Liver (tissue), 9 donors: ENCODE results near the gene CLNS1A. TPM values are rescaled to one million over a fixed set of nuclear protein-coding genes. Genes with fewer than 3 reads are reported as not detected.
A peak's percentile ranks its signal among the peaks of the same experiment; 100 is the strongest.

Experiments used
- DNase-seq: peaks from one replicate; pipeline ENCODE4 v3.0.0-alpha.2; 2017; ENCODE audit warnings: low spot score
- H3K27ac ChIP-seq, 2 donors: one replicate each; pipeline ENCODE4 v1.7.0; 2013; ENCODE audit warnings: inconsistent platforms in 2 of 2, low read length in 2 of 2, control low read depth in 1 of 2, low read depth in 1 of 2, mild to moderate bottlenecking in 1 of 2
- H3K27me3 ChIP-seq, 4 donors: one replicate each; pipeline versions ENCODE4 v1.6.1 to v1.7.0; 2013; ENCODE audit warnings: low read length in 3 of 4, inconsistent platforms in 1 of 4, mild to moderate bottlenecking in 1 of 4, moderate library complexity in 1 of 4; ENCODE audit not compliant: control insufficient read depth in 4 of 4, insufficient read depth in 4 of 4
- H3K36me3 ChIP-seq, 4 donors: one replicate each; pipeline versions ENCODE4 v1.6.1 to v1.7.0; 2013; ENCODE audit warnings: low read length in 3 of 4, mild to moderate bottlenecking in 3 of 4, low read depth in 1 of 4, moderate library complexity in 1 of 4; ENCODE audit not compliant: control insufficient read depth in 4 of 4, insufficient read depth in 3 of 4
- H3K4me1 ChIP-seq, 4 donors: one replicate each; pipeline versions ENCODE4 v1.6.1 to v1.7.0; 2013; ENCODE audit warnings: low read length in 3 of 4, mild to moderate bottlenecking in 3 of 4, moderate library complexity in 1 of 4; ENCODE audit not compliant: control insufficient read depth in 4 of 4, insufficient read depth in 4 of 4
- H3K4me3 ChIP-seq, 3 donors: one replicate each; pipeline versions ENCODE4 v1.6.1 to v1.7.0; 2013; ENCODE audit warnings: low read length in 3 of 3, control low read depth in 1 of 3, low read depth in 1 of 3, mild to moderate bottlenecking in 1 of 3
- H3K9ac ChIP-seq, 2 donors: one replicate each; pipeline ENCODE4 v1.7.0; 2013; ENCODE audit warnings: low read length in 2 of 2, mild to moderate bottlenecking in 2 of 2, moderate library complexity in 2 of 2, control low read depth in 1 of 2, low read depth in 1 of 2
- H3K9me3 ChIP-seq, 4 donors: one replicate each; pipeline versions ENCODE4 v1.6.1 to v1.7.0; 2013; ENCODE audit warnings: low read length in 3 of 4; ENCODE audit not compliant: control insufficient read depth in 4 of 4
- ATF3 ChIP-seq: IDR thresholded peaks from 2 replicates; pipeline ENCODE4 v1.6.1; 2016; ENCODE audit warnings: antibody characterized with exemption
- EGR1 ChIP-seq, 2 donors: IDR thresholded peaks; 2 replicates each; pipeline ENCODE4 v1.6.1; 2016 to 2018; ENCODE audit warnings: antibody characterized with exemption in 2 of 2, low read depth in 2 of 2
- FOXA1 ChIP-seq: IDR thresholded peaks from 2 replicates; pipeline ENCODE4 v1.6.1; 2016; ENCODE audit warnings: antibody characterized with exemption
- HNF4A ChIP-seq, 2 donors: conservative IDR thresholded peaks; 2 replicates each; pipeline ENCODE4 v1.6.1; 2016; ENCODE audit warnings: antibody characterized with exemption in 2 of 2, mild to moderate bottlenecking in 2 of 2
- HNF4G ChIP-seq: IDR thresholded peaks from 2 replicates; pipeline ENCODE4 v1.6.1; 2016; ENCODE audit warnings: antibody characterized with exemption
- JUND ChIP-seq, 2 donors: IDR thresholded peaks; 2 replicates each; pipeline ENCODE4 v1.6.1; 2016; ENCODE audit warnings: antibody characterized with exemption in 2 of 2
- MAX ChIP-seq: IDR thresholded peaks from 2 replicates; pipeline ENCODE4 v1.6.1; 2016; ENCODE audit warnings: antibody characterized with exemption
- RAD21 ChIP-seq, 2 donors: IDR thresholded peaks; 2 replicates each; pipeline ENCODE4 v1.6.1; 2016; ENCODE audit warnings: antibody characterized with exemption in 2 of 2, mild to moderate bottlenecking in 2 of 2
- REST ChIP-seq: IDR thresholded peaks from 2 replicates; pipeline ENCODE4 v1.6.1; 2016; ENCODE audit warnings: antibody characterized with exemption, mild to moderate bottlenecking
- RXRA ChIP-seq, 2 donors: IDR thresholded peaks; 2 replicates each; pipeline ENCODE4 v1.6.1; 2017 to 2018; ENCODE audit warnings: antibody characterized with exemption in 2 of 2, mild to moderate bottlenecking in 1 of 2
- SP1 ChIP-seq: IDR thresholded peaks from 2 replicates; pipeline ENCODE4 v1.6.1; 2018; ENCODE audit warnings: antibody characterized with exemption, mild to moderate bottlenecking
- TAF1 ChIP-seq: conservative IDR thresholded peaks from 2 replicates; pipeline ENCODE4 v1.6.1; 2016; ENCODE audit warnings: antibody characterized with exemption, mild to moderate bottlenecking
- WGBS: extraction: QIAGEN DNeasy Blood & Tissue Kit; methylation state at CpG from one replicate; pipeline ENCODE4 v1.1.7; 2013; 5-methylcytosine and 5-hydroxymethylcytosine counted together
- polyA plus RNA-seq, 2 donors: library from polyadenylated mRNA; stranded (reverse) in 1 of 2; unstranded in 1 of 2; fragments of 200-250 nt in 1 of 2; fragments of >200 nt in 1 of 2; fragmentation: Nextera tagmentation in 1 of 2; extraction: Ambion mirVana in 1 of 2; gene quantifications; one replicate each; pipeline versions ENCODE4 v1.2.1 to v1.2.3, GENCODE V29; 2013 to 2015
- total RNA-seq, 2 donors: library from RNA; depleted of rRNA; stranded (reverse); fragments of >200 nt; gene quantifications; one replicate each; pipeline ENCODE4 v1.2.3, GENCODE V29; 2014
- TF ChIP-seq, protein P1 (sequence below): IDR thresholded peaks from 2 replicates; pipeline ENCODE4 v1.6.1; 2016; ENCODE audit warnings: antibody characterized with exemption
- donor health status: healthy.
- donor health status: healthy.
- donor health status: healthy.
- donor health status: healthy.
- donor health status: healthy.

CLNS1A gene
- total and polyA plus RNA-seq, 4 donors = 40.4 to 92.8 (median 70.5) TPM

DNA sequence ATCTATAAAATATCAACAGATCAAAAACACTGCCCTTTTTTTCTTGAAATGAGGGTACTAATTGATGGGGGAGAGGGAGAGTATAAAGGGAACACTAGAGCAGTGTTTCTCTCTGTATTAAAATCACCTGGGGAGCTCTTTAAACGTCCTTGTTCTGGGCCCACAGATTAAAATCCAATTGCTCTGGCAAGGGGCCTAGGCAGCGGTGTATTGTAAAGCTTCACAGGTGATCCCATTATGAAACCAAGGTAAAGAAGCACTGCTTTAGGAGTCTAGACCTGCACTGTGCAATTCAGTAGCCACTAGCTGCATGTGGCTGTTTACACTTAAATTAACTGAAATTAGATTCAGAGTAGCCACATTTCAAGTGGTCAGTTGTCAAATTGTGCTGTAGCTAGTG is 44.9 kb downstream of the CLNS1A start:
- Histone ChIP-seq H3K4me1 (peaks cover 4 to 35% (median 20%) of the 10 kb centered on the region in 4 donors), H3K9ac (no peak overlapping the region), H3K27me3 (no peaks in the 10 kb centered on the region), H3K9me3 (no peaks in the 10 kb centered on the region), H3K27ac (no peak overlapping the region), H3K4me3 (no peak overlapping the region), H3K36me3 (no peaks in the 10 kb centered on the region)
- TF ChIP-seq FOXA1 = no peak
- DNase-seq = no peak
- 35% methylated on average over 2 of the region's 2 CpGs for WGBS

DNA sequence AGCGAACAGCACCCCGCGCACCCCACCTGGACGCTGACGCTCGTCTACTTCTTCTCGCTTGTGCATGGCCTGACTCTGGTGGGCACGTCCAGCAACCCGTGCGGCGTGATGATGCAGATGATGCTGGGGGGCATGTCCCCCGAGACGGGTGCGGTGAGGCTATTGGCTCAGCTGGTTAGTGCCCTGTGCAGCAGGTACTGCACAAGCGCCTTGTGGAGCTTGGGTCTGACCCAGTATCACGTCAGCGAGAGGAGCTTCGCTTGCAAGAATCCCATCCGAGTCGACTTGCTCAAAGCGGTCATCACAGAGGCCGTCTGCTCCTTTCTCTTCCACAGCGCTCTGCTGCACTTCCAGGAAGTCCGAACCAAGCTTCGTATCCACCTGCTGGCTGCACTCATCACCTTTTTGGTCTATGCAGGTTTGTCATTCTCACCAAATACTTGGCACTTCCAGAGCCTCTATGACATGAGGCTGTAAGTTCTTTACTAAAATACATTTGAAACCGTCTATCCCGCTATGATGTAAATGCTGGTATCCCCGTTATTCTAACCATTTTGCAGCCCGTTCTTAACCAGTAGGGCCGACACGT is 47.3 kb downstream of the CLNS1A start:
- Histone ChIP-seq H3K9ac (no peak overlapping the region), H3K27ac (peak overlapping the region; percentile 49 to 90)
- WGBS = 6% methylated on average over 31 of the region's 31 CpGs

DNA sequence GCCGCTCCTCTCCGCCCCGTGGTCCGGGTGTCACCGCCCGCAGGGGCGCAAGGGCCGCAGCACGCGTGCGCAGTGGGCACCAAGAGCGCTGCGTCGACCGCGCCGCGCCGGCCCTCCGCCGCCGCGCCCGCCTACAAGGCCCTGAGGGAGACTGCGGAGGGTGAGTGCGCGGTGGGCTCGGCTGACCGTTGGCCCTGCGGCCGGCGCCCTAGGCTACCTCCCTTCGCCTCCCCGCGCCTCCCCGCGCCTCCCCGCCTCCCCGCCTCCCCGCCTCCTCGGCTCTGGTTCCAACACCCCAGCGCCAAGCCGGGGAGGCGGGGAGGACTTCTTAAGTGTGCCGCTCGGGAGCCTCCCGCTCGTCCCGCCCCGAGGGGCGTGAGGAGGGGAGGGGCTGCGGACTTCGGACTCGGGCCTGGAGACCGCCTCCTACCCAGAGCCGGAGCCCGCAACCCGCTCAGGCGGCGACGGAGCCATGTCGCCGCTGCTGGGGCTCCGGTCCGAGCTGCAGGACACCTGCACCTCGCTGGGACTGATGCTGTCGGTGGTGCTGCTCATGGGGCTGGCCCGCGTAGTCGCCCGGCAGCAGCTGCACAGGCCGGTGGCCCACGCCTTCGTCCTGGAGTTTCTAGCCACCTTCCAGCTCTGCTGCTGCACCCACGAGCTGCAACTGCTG is 47.9 kb downstream of the CLNS1A start, which contains the start of gene AQP11:
Gene AQP11, plus strand, starts transcription at position 433 of the 673 bp plus-strand sequence. Its CDS starts 40 bp downstream, at position 473.
- TF ChIP-seq HNF4G = peak; percentile 91
- no peak for TF ChIP-seq EGR1 (IDR thresholded peaks at IDR 0.05; ENCODE audit: low read depth in 2 of 2)
- no peak for TF ChIP-seq TAF1
- peak; percentile 42 to 49 for TF ChIP-seq JUND (IDR thresholded peaks at IDR 0.05)
- peak; percentile 81 to 86 for TF ChIP-seq HNF4A (conservative IDR thresholded peaks at IDR 0.05)
- TF ChIP-seq MAX = peak; percentile 18
- TF ChIP-seq, protein P1, sequence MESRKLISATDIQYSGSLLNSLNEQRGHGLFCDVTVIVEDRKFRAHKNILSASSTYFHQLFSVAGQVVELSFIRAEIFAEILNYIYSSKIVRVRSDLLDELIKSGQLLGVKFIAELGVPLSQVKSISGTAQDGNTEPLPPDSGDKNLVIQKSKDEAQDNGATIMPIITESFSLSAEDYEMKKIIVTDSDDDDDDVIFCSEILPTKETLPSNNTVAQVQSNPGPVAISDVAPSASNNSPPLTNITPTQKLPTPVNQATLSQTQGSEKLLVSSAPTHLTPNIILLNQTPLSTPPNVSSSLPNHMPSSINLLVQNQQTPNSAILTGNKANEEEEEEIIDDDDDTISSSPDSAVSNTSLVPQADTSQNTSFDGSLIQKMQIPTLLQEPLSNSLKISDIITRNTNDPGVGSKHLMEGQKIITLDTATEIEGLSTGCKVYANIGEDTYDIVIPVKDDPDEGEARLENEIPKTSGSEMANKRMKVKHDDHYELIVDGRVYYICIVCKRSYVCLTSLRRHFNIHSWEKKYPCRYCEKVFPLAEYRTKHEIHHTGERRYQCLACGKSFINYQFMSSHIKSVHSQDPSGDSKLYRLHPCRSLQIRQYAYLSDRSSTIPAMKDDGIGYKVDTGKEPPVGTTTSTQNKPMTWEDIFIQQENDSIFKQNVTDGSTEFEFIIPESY = peak; percentile 37
- peak; percentile 63 for TF ChIP-seq REST
- TF ChIP-seq ATF3 = no peak
- TF ChIP-seq RXRA (IDR thresholded peaks at IDR 0.05) = peak in 1 of 2 donors; percentile 28
- TF ChIP-seq SP1 = peak; percentile 76
- no peak for TF ChIP-seq RAD21 (IDR thresholded peaks at IDR 0.05)
- Histone ChIP-seq H3K9me3 (no peaks in the 10 kb centered on the region), H3K4me3 (peak within 1 kb of the TSS; percentile 54 to 92 (median 61)), H3K36me3 (no peaks in the 10 kb centered on the region), H3K9ac (peak within 1 kb of the TSS; percentile 55 to 81), H3K27me3 (no peaks in the 10 kb centered on the region), H3K27ac (peak within 1 kb of the TSS; percentile 49 to 90), H3K4me1 (peaks cover 1 to 35% (median 20%) of the 10 kb centered on the region in 4 donors)
- under 1% methylated on average over 75 of the region's 75 CpGs for WGBS
- peak; percentile 81 for DNase-seq

More for the DNA sequence above, 47.3 kb downstream of the CLNS1A start:
- Histone ChIP-seq H3K9me3 (no peaks in the 10 kb centered on the region), H3K36me3 (no peaks in the 10 kb centered on the region), H3K27me3 (no peaks in the 10 kb centered on the region), H3K4me3 (peak overlapping the region; percentile 54 to 82 (median 61)), H3K4me1 (peaks cover 1 to 35% (median 20%) of the 10 kb centered on the region in 4 donors)
- TF ChIP-seq HNF4G = no peak
- TF ChIP-seq HNF4A (conservative IDR thresholded peaks at IDR 0.05) = no peak
- DNase-seq = peak; percentile 45
